GM12878 (cell line): ENCODE data around the gene TYK2. TPM values are rescaled to one million over a fixed set of nuclear protein-coding genes. Genes with fewer than 3 reads are reported as not detected.

Source experiments
- ATAC-seq: fragments of 200-7000 bp; cut with Tn5 transposase; 3 replicates; pipeline ENCODE4 v1.9.1; 2020; ENCODE audit warnings: mild to moderate bottlenecking, moderate library complexity
- BruUV-seq: library from RNA; stranded (reverse); fragments of 400-500 nt; replicated peaks from 2 replicates; lab custom pipeline; 2021; lab: Mats Ljungman, UMichigan
- CTCF ChIA-PET: fragments of 300-600 bp; sonication (Branson Sonifier 250); formaldehyde crosslinking; extraction: SDS; loops from one replicate; lab custom pipeline; 2021; ENCODE audit warnings: inconsistent platforms; lab: Yijun Ruan, JAX
- POLR2A ChIA-PET: fragments of 350-600 bp; formaldehyde crosslinking; extraction: SDS; loops from one replicate; lab custom pipeline; 2021; ENCODE audit warnings: inconsistent platforms; lab: Charles Lee
- RAD21 ChIA-PET: fragments of 300-600 bp; sonication (Branson Sonifier 250); formaldehyde crosslinking; loops from one replicate; lab custom pipeline; 2023; ENCODE audit warnings: antibody characterized with exemption; ENCODE audit not compliant: unreplicated experiment; lab: Charles Lee
- SMC1A ChIA-PET: fragments of 300-600 bp; sonication (Branson Sonifier 250); formaldehyde crosslinking; loops from one replicate; lab custom pipeline; 2023; ENCODE audit not compliant: unreplicated experiment, uncharacterized antibody; lab: Charles Lee
- DNase-seq: peaks from one replicate; pipeline ENCODE4 v3.0.0-alpha.2; 2011; ENCODE audit warnings: low read depth, low spot score
- FAIRE-seq: peaks from 3 replicates; lab custom pipeline; 2011; peaks lifted over from hg19 to GRCh38; lab: Jason Lieb, UNC
- H2AFZ ChIP-seq: 2 replicates; pipeline ENCODE4 v1.6.0; 2011; ENCODE audit warnings: low read depth, low read length, control low read depth; ENCODE audit not compliant: control insufficient read depth
- H3K27ac ChIP-seq: 2 replicates; pipeline ENCODE4 v1.5.1; 2011; ENCODE audit warnings: control low read depth; ENCODE audit not compliant: control insufficient read depth, insufficient read depth
- H3K27me3 ChIP-seq, 2 experiments: replicated peaks in 1 of 2; 2 replicates each; pipeline versions ENCODE4 v1.6.0 to v1.6.1; 2011; ENCODE audit warnings: low read length in 1 of 2; ENCODE audit not compliant: control insufficient read depth in 2 of 2, insufficient read depth in 2 of 2
- H3K36me3 ChIP-seq, 2 experiments: 2 replicates each; pipeline ENCODE4 v1.5.1; 2011; ENCODE audit warnings: low read length in 1 of 2; ENCODE audit not compliant: control insufficient read depth in 2 of 2, insufficient read depth in 2 of 2
- H3K4me1 ChIP-seq: 2 replicates; pipeline ENCODE4 v1.6.1; 2011; ENCODE audit warnings: mild to moderate bottlenecking, low read length, moderate library complexity, mixed read lengths; ENCODE audit not compliant: control insufficient read depth, insufficient read depth
- H3K4me2 ChIP-seq: 2 replicates; pipeline ENCODE4 v1.6.0; 2011; ENCODE audit warnings: control low read depth; ENCODE audit not compliant: control insufficient read depth, insufficient read depth
- H3K4me3 ChIP-seq: fragments of 200-600 bp; sonication (generic); 2 replicates; pipeline ENCODE4 v1.5.1; 2016
- H3K79me2 ChIP-seq: 2 replicates; pipeline ENCODE4 v1.6.0; 2011; ENCODE audit warnings: low read length; ENCODE audit not compliant: control insufficient read depth, insufficient read depth
- H3K9ac ChIP-seq: 2 replicates; pipeline ENCODE4 v1.8.0; 2011; ENCODE audit warnings: low read length, control low read depth, mixed read lengths; ENCODE audit not compliant: control insufficient read depth, insufficient read depth
- H3K9me3 ChIP-seq: replicated peaks from 3 replicates; pipeline ENCODE4 v1.5.1; 2011; ENCODE audit warnings: mild to moderate bottlenecking, low read length; ENCODE audit not compliant: control insufficient read depth, insufficient read depth
- H4K20me1 ChIP-seq: 2 replicates; pipeline ENCODE4 v1.6.0; 2011; ENCODE audit not compliant: control insufficient read depth, insufficient read depth
- BACH1 ChIP-seq: fragments of 450-650 bp; IDR thresholded peaks from 2 replicates; pipeline ENCODE4 v1.6.1; 2017; ENCODE audit warnings: mild to moderate bottlenecking, borderline replicate concordance
- BHLHE40 ChIP-seq, 2 experiments: fragments of 450-650 bp in 1 of 2; IDR thresholded peaks; 2 replicates each; pipeline ENCODE4 v1.6.1; 2011 to 2017; ENCODE audit warnings: low read depth in 2 of 2, borderline replicate concordance in 1 of 2, improper control_type of control experiment in 1 of 2, low read length in 1 of 2, mild to moderate bottlenecking in 1 of 2
- EED ChIP-seq: sonication (generic); IDR thresholded peaks from 2 replicates; pipeline ENCODE4 v1.6.1; 2016; ENCODE audit warnings: antibody characterized with exemption, low read depth
- GABPA ChIP-seq: IDR thresholded peaks from 2 replicates; pipeline ENCODE4 v1.6.1; 2014; ENCODE audit warnings: antibody characterized with exemption, low read depth, mild to moderate bottlenecking, inconsistent platforms
- IKZF1 ChIP-seq: fragments of 450-650 bp; conservative IDR thresholded peaks from 2 replicates; pipeline ENCODE4 v1.6.1; 2017; ENCODE audit warnings: antibody characterized with exemption, mild to moderate bottlenecking
- IKZF2 ChIP-seq, 2 experiments: fragments of 450-650 bp; IDR thresholded peaks; 2 replicates each; pipeline ENCODE4 v1.6.1; 2017; ENCODE audit warnings: mild to moderate bottlenecking in 2 of 2, moderate library complexity in 2 of 2
- MEF2B ChIP-seq: fragments of 450-650 bp; IDR thresholded peaks from 2 replicates; pipeline ENCODE4 v1.6.1; 2018; ENCODE audit warnings: mild to moderate bottlenecking, moderate library complexity; ENCODE audit not compliant: partially characterized antibody, poor library complexity, severe bottlenecking
- NBN ChIP-seq: fragments of 450-650 bp; IDR thresholded peaks from 2 replicates; pipeline ENCODE4 v1.6.1; 2016
- PKNOX1 ChIP-seq: fragments of 450-650 bp; IDR thresholded peaks from 2 replicates; pipeline ENCODE4 v1.6.1; 2016; ENCODE audit warnings: mild to moderate bottlenecking
- RAD21 ChIP-seq: IDR thresholded peaks from 2 replicates; pipeline ENCODE4 v1.6.1; 2011; ENCODE audit warnings: mild to moderate bottlenecking, low read depth, low read length, moderate library complexity; ENCODE audit not compliant: insufficient read depth
- SMC3 ChIP-seq: IDR thresholded peaks from 2 replicates; pipeline ENCODE4 v1.6.1; 2011; ENCODE audit warnings: low read length, improper control_type of control experiment, borderline replicate concordance
- STAT1 ChIP-seq: fragments of 450-650 bp; conservative IDR thresholded peaks from 2 replicates; pipeline ENCODE4 v1.6.1; 2014; ENCODE audit warnings: antibody characterized with exemption, mild to moderate bottlenecking
- TCF12 ChIP-seq: IDR thresholded peaks from 2 replicates; pipeline ENCODE4 v1.6.1; 2011; ENCODE audit warnings: low read depth, mild to moderate bottlenecking, low read length
- WRNIP1 ChIP-seq: IDR thresholded peaks from 2 replicates; pipeline ENCODE4 v1.6.1; 2011; ENCODE audit warnings: low read depth, low read length, improper control_type of control experiment, borderline replicate concordance
- YY1 ChIP-seq: IDR thresholded peaks from 2 replicates; pipeline ENCODE4 v1.6.1; 2011; ENCODE audit warnings: low read depth, mild to moderate bottlenecking, low read length
- ZBED1 ChIP-seq: IDR thresholded peaks from 2 replicates; pipeline ENCODE4 v1.6.1; 2016; ENCODE audit warnings: borderline replicate concordance
- ZBTB40 ChIP-seq: fragments of 450-650 bp; IDR thresholded peaks from 2 replicates; pipeline ENCODE4 v1.6.1; 2016; ENCODE audit warnings: mild to moderate bottlenecking, moderate library complexity, borderline replicate concordance
- ZNF384 ChIP-seq: IDR thresholded peaks from 2 replicates; pipeline ENCODE4 v1.6.1; 2012; ENCODE audit warnings: low read depth, mild to moderate bottlenecking, low read length, improper control_type of control experiment, borderline replicate concordance
- WGBS: methylation state at CpG from one replicate; pipeline ENCODE4 v1.1.6; 2016; ENCODE audit warnings: low lambda C conversion rate; ENCODE audit not compliant: insufficient replicate concordance, insufficient coverage; ENCODE audit errors: missing lambda C conversion rate; 5-methylcytosine and 5-hydroxymethylcytosine counted together
- in situ Hi-C: fragments of 300-500 bp; cut with MboI; formaldehyde crosslinking; loops from 9 replicates; pipeline ENCODE4 v1.14.3; 2018; ENCODE audit warnings: mixed read lengths
- intact Hi-C: fragments of 100-400 bp; cut with micrococcal nuclease; formaldehyde crosslinking; loops from one replicate; pipeline ENCODE4 v1.14.2; 2022; ENCODE audit not compliant: unreplicated experiment
- polyA plus RNA-seq, 11 experiments: library from polyadenylated mRNA; depleted of rRNA in 4 of 11; unstranded in 6 of 11; stranded (reverse) in 5 of 11; fragments of >200 nt; fragmentation: Nextera tagmentation in 4 of 11; fragmentation: Illumina TruSeq in 1 of 11; extraction: Ambion mirVana in 4 of 11; extraction: Trizol in 1 of 11; gene quantifications; 1 replicate in 1 of 11; 2 replicates in 10 of 11; pipeline versions ENCODE4 v1.2.1 to v1.2.3, GENCODE V29; 2011 to 2016; ENCODE audit warnings: inconsistent platforms in 2 of 11, missing spikeins in 2 of 11, low read depth in 1 of 11
- total RNA-seq, 4 experiments: library from RNA; depleted of rRNA in 3 of 4; stranded (reverse); fragments of >200 nt in 3 of 4; fragmentation: Illumina TruSeq in 1 of 4; extraction: Trizol in 1 of 4; gene quantifications; 2 replicates each; pipeline versions ENCODE4 v1.2.1 to v1.2.3, GENCODE V29; 2013 to 2021

Gene TYK2
- total and polyA plus RNA-seq, 10 of the 15 experiments (the other 5 are each of a cell fraction or from before 2014, with no cell fraction given): 36.4 to 364 (median 179) TPM

- peak; percentile 70; the same call in 1 of the 2 replicates for TF ChIP-seq ZBTB40
Measured at GRCh38 chr19:10392120-10392519, 11.7 kb upstream of the TYK2 start (continued).

- FAIRE-seq: peak; percentile 82
- 44% methylated on average over 9 of the region's 9 CpGs for WGBS
- TF ChIP-seq RAD21: peak; percentile 80
- TF ChIP-seq TCF12: 0 out of 2 replicates have a peak, but pooled peaks have one; percentile 18
- no peak for TF ChIP-seq WRNIP1
- peak; percentile 68 for TF ChIP-seq NBN
- peak; percentile 60 for TF ChIP-seq EED
- TF ChIP-seq BHLHE40 (IDR thresholded peaks at IDR 0.05; ENCODE audit: borderline replicate concordance in 1 of 2, low read depth in 2 of 2, low read length in 1 of 2): 0 out of 4 replicates have a peak, but pooled peaks of 1 of the 2 experiments have one; percentile 31
- no peak for TF ChIP-seq ZBED1
- peak; percentile 57 to 64 for TF ChIP-seq IKZF2 (IDR thresholded peaks at IDR 0.05)
- TF ChIP-seq PKNOX1: no peak
- TF ChIP-seq IKZF1: peak; percentile 63
- TF ChIP-seq ZNF384: peak; percentile 52; the same call in 1 of the 2 replicates
- TF ChIP-seq SMC3: peak; percentile 90
- TF ChIP-seq STAT1: no peak
- TF ChIP-seq GABPA: no peak
- TF ChIP-seq BACH1: no peak
- peak; percentile 43; the same call in 1 of the 2 replicates for TF ChIP-seq YY1
- peak; percentile 90 for TF ChIP-seq MEF2B
Measured at GRCh38 chr19:10390652-10391286, 10.4 kb upstream of the TYK2 start.

More at GRCh38 chr19:10390652-10391286, 10.4 kb upstream of the TYK2 start:
- CTCF ChIA-PET: interaction anchor here (0.6 to 4.9 kb wide), 27 partner anchors 10 to 458 kb away, joined by 3 to 89 read pairs (median 4); partner anchors contain the start of genes CDC37, ICAM1, ICAM4 and ICAM5
- ATAC-seq: peak; percentile 56
- Histone ChIP-seq H2AFZ (no peak overlapping the region), H3K4me1 (peaks cover 10% of the 10 kb centered on the region), H3K4me3 (no peak overlapping the region), H4K20me1 (no peaks in the 10 kb centered on the region), H3K4me2 (no peak overlapping the region), H3K36me3 (peaks cover 5 to 23% of the 10 kb centered on the region in 2 experiments; a peak in 3 of 4 replicates), H3K9me3 (no peaks in the 10 kb centered on the region), H3K79me2 (no peaks in the 10 kb centered on the region), H3K9ac (no peak overlapping the region), H3K27me3 (no peaks in the 10 kb centered on the region), H3K27ac (no peak overlapping the region)
- no TSS peak for BruUV-seq
- no peak for DNase-seq
- in situ Hi-C loops: no loop called here
- SMC1A ChIA-PET: interaction anchor here (0.6 to 3.2 kb wide), 12 partner anchors 10 to 457 kb away, joined by 3 to 35 read pairs (median 4); partner anchors contain the start of genes ICAM1 and TYK2
- RAD21 ChIA-PET: interaction anchor here (0.6 to 4.1 kb wide), 6 partner anchors 10 to 460 kb away, joined by 3 to 49 read pairs (median 6); partner anchors contain the start of genes ICAM1 and TYK2
- POLR2A ChIA-PET: interaction anchor here (0.6 to 1.2 kb wide), 5 partner anchors 9 to 471 kb away, joined by 3 to 4 read pairs (median 3); partner anchors contain the start of gene ICAM1
- intact Hi-C loops: no loop called here
